Neural crest cell (in vitro differentiated cells): Measurements from ENCODE around the gene KCTD7. TPM values are rescaled to one million over a fixed set of nuclear protein-coding genes. Genes with fewer than 3 reads are reported as not detected.
"Not testable (repeated sequence)": the region's sequence is repeated elsewhere in the genome, so short reads cannot be mapped to it uniquely, and the experiment has no call there.

ENCODE experiments used
- DNase-seq: peaks from one replicate; pipeline ENCODE4 v3.0.0; 2021; ENCODE audit warnings: low read depth, mixed read lengths, low spot score
- H3K27ac Mint-ChIP-seq: one replicate; pipeline ENCODE4 v1.8.0; 2021; ENCODE audit warnings: mild to moderate bottlenecking, mixed read lengths; ENCODE audit not compliant: unreplicated experiment
- H3K27me3 Mint-ChIP-seq: 2 replicates; pipeline ENCODE4 v1.8.0; 2021; ENCODE audit warnings: low read depth, mild to moderate bottlenecking, mixed read lengths
- H3K36me3 Mint-ChIP-seq: 2 replicates; pipeline ENCODE4 v1.8.0; 2021; ENCODE audit warnings: low read depth, mild to moderate bottlenecking, mixed read lengths
- H3K4me1 Mint-ChIP-seq: 2 replicates; pipeline ENCODE4 v1.8.0; 2021; ENCODE audit warnings: mixed read lengths
- H3K4me3 Mint-ChIP-seq: one replicate; pipeline ENCODE4 v1.8.0; 2021; ENCODE audit warnings: mild to moderate bottlenecking, mixed read lengths
- H3K9me3 Mint-ChIP-seq: 2 replicates; pipeline ENCODE4 v1.8.0; 2021; ENCODE audit warnings: mixed read lengths
- long read RNA-seq: library from polyadenylated mRNA; unstranded; transcript quantifications from one replicate; pipeline ENCODE4 v2.0.0, GENCODE V29; 2020
- total RNA-seq: library from RNA; stranded (reverse); gene quantifications from 2 replicates; pipeline ENCODE4 v1.2.1, GENCODE V29; 2021
- TF ChIP-seq, protein P1 (sequence below): fragments of 200-600 bp; sonication (generic); conservative IDR thresholded peaks from 2 replicates; pipeline ENCODE4 v1.5.0; 2021; ENCODE audit warnings: antibody characterized with exemption, mild to moderate bottlenecking

KCTD7 gene
- 16.8 and 20.2 TPM in 2 replicates for total RNA-seq
- long read RNA-seq, full-length matches to known transcripts: 4 of 5 reads
- long read RNA-seq, partial matches to known transcripts: 1 of 5 reads
- long read RNA-seq, other reads (novel, unspliced or antisense): 0 of 5 reads

DNA sequence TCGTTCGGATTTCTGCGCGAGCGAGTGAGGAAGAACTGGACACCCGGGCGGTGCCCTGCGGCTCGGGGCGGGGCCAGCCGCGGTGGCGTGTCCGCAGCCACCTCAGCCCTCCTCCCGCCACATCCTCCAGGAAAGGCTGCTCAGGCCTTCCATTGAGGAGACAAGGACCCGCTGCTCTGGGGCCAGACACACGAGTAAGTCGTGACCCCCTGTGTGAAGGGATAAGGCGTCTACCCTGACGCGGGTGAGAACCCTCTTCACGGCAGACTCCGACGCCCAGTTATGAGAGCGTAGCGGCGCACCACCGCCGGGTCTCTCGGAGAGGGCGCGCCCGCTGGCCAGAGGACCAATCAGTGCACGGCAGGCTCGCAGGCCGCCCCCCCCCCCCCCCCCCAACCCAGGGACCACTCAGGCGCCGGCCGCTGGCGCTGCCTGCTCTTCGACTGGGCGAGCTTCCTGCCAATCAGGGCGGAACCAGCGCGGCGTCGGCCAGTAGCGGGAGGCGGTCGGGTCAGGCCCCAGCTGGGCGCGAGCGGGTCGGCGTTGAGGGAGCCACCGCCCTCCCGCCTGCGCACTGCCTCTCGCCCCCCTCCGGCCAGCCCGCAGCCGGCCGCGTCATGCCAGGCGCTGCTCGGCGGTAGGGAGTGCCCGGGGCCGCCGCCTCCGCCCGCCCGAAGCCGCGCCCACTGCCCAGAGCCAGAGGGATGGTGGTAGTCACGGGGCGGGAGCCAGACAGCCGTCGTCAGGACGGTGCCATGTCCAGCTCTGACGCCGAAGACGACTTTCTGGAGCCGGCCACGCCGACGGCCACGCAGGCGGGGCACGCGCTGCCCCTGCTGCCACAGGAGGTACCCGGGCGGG is at the start of gene KCTD7:
Gene KCTD7 (plus strand): TSS at position 521 of the 861 bp plus-strand sequence. CDS start 184 bp downstream, at position 705.
- Mint-ChIP-seq H3K27ac (peak within 1 kb of the TSS; percentile 97), H3K4me1 (peaks cover 16% of the 10 kb centered on the region), H3K27me3 (no peaks in the 10 kb centered on the region), H3K4me3 (peak within 1 kb of the TSS; percentile 96), H3K9me3 (no peaks in the 10 kb centered on the region), H3K36me3 (no peaks in the 10 kb centered on the region)
- TF ChIP-seq, protein P1, sequence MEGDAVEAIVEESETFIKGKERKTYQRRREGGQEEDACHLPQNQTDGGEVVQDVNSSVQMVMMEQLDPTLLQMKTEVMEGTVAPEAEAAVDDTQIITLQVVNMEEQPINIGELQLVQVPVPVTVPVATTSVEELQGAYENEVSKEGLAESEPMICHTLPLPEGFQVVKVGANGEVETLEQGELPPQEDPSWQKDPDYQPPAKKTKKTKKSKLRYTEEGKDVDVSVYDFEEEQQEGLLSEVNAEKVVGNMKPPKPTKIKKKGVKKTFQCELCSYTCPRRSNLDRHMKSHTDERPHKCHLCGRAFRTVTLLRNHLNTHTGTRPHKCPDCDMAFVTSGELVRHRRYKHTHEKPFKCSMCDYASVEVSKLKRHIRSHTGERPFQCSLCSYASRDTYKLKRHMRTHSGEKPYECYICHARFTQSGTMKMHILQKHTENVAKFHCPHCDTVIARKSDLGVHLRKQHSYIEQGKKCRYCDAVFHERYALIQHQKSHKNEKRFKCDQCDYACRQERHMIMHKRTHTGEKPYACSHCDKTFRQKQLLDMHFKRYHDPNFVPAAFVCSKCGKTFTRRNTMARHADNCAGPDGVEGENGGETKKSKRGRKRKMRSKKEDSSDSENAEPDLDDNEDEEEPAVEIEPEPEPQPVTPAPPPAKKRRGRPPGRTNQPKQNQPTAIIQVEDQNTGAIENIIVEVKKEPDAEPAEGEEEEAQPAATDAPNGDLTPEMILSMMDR: no peak
- peak; percentile 89 for DNase-seq

DNA sequence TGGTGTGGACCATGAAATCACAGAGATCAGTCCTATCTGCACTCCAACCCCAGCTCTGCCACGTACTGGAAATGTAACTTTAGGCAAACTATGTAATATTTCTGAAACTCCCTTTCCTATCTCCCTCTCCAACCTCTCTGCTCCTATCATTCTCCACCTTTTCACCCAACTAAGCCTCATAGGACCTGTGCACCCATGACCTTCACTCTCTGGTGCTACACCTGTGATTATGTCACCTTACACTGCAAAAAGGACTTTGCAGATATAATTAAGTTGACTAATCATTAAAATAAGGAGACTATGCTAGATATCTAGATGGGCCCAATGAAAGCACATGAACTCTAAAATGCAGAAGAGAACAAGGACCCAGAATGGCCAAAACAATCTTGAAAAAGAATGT is 48.3 kb upstream of the KCTD7 start:
- H3K4me1 Mint-ChIP-seq, H3K9me3 Mint-ChIP-seq, H3K4me3 Mint-ChIP-seq, H3K27ac Mint-ChIP-seq, DNase-seq, H3K27me3 Mint-ChIP-seq: not testable (repeated sequence)
- peaks cover 11% of the 10 kb centered on the region for H3K36me3 Mint-ChIP-seq

GRCh38 chr7:66582816-66583489 is 45.7 kb upstream of the KCTD7 start:
- H3K27ac Mint-ChIP-seq: not testable (repeated sequence)

GRCh38 chr7:66583490-66584110 is 45.1 kb upstream of the KCTD7 start:
- Mint-ChIP-seq H3K4me1 (peaks cover 2% of the 10 kb centered on the region), H3K36me3 (peaks cover 11% of the 10 kb centered on the region), H3K27me3 (no peaks in the 10 kb centered on the region), H3K9me3 (no peaks in the 10 kb centered on the region), H3K27ac (no peak overlapping the region), H3K4me3 (no peak overlapping the region)
- DNase-seq: no peak
- TF ChIP-seq, protein P1: no peak

More at GRCh38 chr7:66582816-66583489, 45.7 kb upstream of the KCTD7 start:
- H3K9me3 Mint-ChIP-seq, DNase-seq, H3K4me1 Mint-ChIP-seq, H3K27me3 Mint-ChIP-seq, H3K4me3 Mint-ChIP-seq: not testable (repeated sequence)
- peaks cover 11% of the 10 kb centered on the region for H3K36me3 Mint-ChIP-seq

GRCh38 chr7:66586181-66586580 is 42.5 kb upstream of the KCTD7 start:
- no peaks in the 10 kb centered on the region for H3K27me3 Mint-ChIP-seq
- no peak overlapping the region for H3K27ac Mint-ChIP-seq
- DNase-seq: no peak
- TF ChIP-seq, protein P1: no peak
- H3K9me3 Mint-ChIP-seq: no peaks in the 10 kb centered on the region
- H3K4me1 Mint-ChIP-seq: peaks cover 18% of the 10 kb centered on the region
- H3K36me3 Mint-ChIP-seq: peaks cover 11% of the 10 kb centered on the region
- no peak overlapping the region for H3K4me3 Mint-ChIP-seq

GRCh38 chr7:66588226-66588625 is 40.5 kb upstream of the KCTD7 start:
- not testable (repeated sequence) for H3K9me3 Mint-ChIP-seq, H3K36me3 Mint-ChIP-seq

DNA sequence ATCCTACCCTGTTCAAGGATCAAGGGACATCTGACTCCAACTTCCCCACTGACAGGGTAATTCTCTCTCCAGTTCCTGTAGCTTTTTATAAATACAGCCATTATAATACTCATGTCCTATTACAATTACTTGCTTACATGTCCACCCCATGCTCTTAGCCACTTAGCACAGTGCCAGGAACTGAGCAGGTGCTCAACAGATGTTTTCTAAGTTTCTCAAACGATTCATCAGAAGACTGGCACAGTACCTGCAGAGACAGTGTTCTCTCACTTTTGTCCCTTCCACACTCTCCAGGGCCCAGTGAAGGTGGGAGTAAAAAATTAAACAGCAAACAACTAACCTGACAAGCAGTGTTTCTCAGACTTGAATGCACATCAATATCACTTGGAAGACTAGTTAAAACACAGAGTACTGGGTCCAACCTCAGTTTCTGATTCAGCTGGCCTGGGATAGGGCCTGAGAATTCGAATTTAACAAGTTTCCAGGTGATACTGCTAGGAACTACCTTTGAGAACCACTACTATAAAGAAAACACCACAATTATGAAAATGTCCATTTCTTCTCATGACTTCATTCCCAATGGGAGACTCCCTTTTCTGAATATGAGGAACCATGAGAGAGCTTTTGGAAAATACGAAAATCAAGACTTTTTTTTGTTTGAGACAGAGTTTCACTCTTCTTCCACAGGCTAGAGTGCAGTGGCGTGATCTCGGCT is 39.7 kb upstream of the KCTD7 start:
- peaks cover 31% of the 10 kb centered on the region for H3K4me1 Mint-ChIP-seq
- DNase-seq, H3K9me3 Mint-ChIP-seq, H3K36me3 Mint-ChIP-seq, H3K27me3 Mint-ChIP-seq, H3K27ac Mint-ChIP-seq: not testable (repeated sequence)
- H3K4me3 Mint-ChIP-seq: peak overlapping the region; percentile 34

More at GRCh38 chr7:66588226-66588625, 40.5 kb upstream of the KCTD7 start:
- Mint-ChIP-seq H3K4me3 (peak overlapping the region; percentile 34), H3K4me1 (peaks cover 31% of the 10 kb centered on the region)
- not testable (repeated sequence) for H3K27ac Mint-ChIP-seq, H3K27me3 Mint-ChIP-seq, DNase-seq

- H3K27me3 Mint-ChIP-seq, DNase-seq, H3K9me3 Mint-ChIP-seq, H3K36me3 Mint-ChIP-seq: not testable (repeated sequence)
- H3K4me3 Mint-ChIP-seq: peak overlapping the region; percentile 94
- H3K4me1 Mint-ChIP-seq: peaks cover 31% of the 10 kb centered on the region
- peak overlapping the region; percentile 78 for H3K27ac Mint-ChIP-seq
Measured at GRCh38 chr7:66590302-66591057, 38.2 kb upstream of the KCTD7 start.
